Measurements from ENCODE around the gene IFNG-AS1. TPM values are rescaled to one million over a fixed set of nuclear protein-coding genes. Genes with fewer than 3 reads are reported as not detected.

Gene IFNG-AS1
- total RNA-seq, 6 experiments from 2014 or later, result not detected

GRCh38 chr12:67988601-67989021 is 636 bp upstream of the IFNG-AS1 start:
- DNase-seq, result no peak
- H3K4me3 Mint-ChIP-seq, result no peak overlapping the region
- TF ChIP-seq CTCF (IDR thresholded peaks at IDR 0.05), result no peak
- no peak overlapping the region for H3K27ac Mint-ChIP-seq
- H3K27me3 Mint-ChIP-seq (ENCODE audit: insufficient read depth), result peaks cover 17% of the 10 kb centered on the region
- H3K4me1 Mint-ChIP-seq (ENCODE audit: low read depth), result no peaks in the 10 kb centered on the region
- peaks cover 9% of the 10 kb centered on the region; the same call in 1 of the 2 replicates for H3K36me3 Mint-ChIP-seq (ENCODE audit: low read depth)
- no peaks in the 10 kb centered on the region for H3K9me3 Mint-ChIP-seq

- DNase-seq, result no peak
- Mint-ChIP-seq H3K27ac (no peak overlapping the region), H3K4me1 (ENCODE audit: low read depth) (no peaks in the 10 kb centered on the region), H3K9me3 (no peaks in the 10 kb centered on the region), H3K36me3 (ENCODE audit: low read depth) (peaks cover 9% of the 10 kb centered on the region; the same call in 1 of the 2 replicates), H3K4me3 (no peak overlapping the region), H3K27me3 (ENCODE audit: insufficient read depth) (peaks cover 17% of the 10 kb centered on the region)
- no peak for TF ChIP-seq CTCF (IDR thresholded peaks at IDR 0.05)
Measured at GRCh38 chr12:67991158-67991557, 1.9 kb downstream of the IFNG-AS1 start.

- H3K4me1 Mint-ChIP-seq (ENCODE audit: low read depth), result no peaks in the 10 kb centered on the region
Measured at GRCh38 chr12:67993143-67993542, 3.9 kb downstream of the IFNG-AS1 start.

GRCh38 chr12:67994046-67994445 is 4.8 kb downstream of the IFNG-AS1 start:
- no peaks in the 10 kb centered on the region for H3K4me1 Mint-ChIP-seq (ENCODE audit: low read depth)
- no peaks in the 10 kb centered on the region for H3K36me3 Mint-ChIP-seq (ENCODE audit: low read depth)
- TF ChIP-seq CTCF (IDR thresholded peaks at IDR 0.05), result no peak

More at GRCh38 chr12:67993143-67993542, 3.9 kb downstream of the IFNG-AS1 start:
- no peak for TF ChIP-seq CTCF (IDR thresholded peaks at IDR 0.05)
- H3K36me3 Mint-ChIP-seq (ENCODE audit: low read depth), result no peaks in the 10 kb centered on the region
- no peaks in the 10 kb centered on the region for H3K9me3 Mint-ChIP-seq
- no peak overlapping the region for H3K27ac Mint-ChIP-seq
- DNase-seq, result no peak
- H3K27me3 Mint-ChIP-seq (ENCODE audit: insufficient read depth), result peaks cover 15% of the 10 kb centered on the region
- no peak overlapping the region for H3K4me3 Mint-ChIP-seq

GRCh38 chr12:67996347-67996746 is 7.1 kb downstream of the IFNG-AS1 start:
- Mint-ChIP-seq H3K36me3 (ENCODE audit: low read depth) (no peaks in the 10 kb centered on the region), H3K4me3 (no peak overlapping the region)
- DNase-seq, result no peak

More at GRCh38 chr12:67994046-67994445, 4.8 kb downstream of the IFNG-AS1 start:
- Mint-ChIP-seq H3K4me3 (no peak overlapping the region), H3K9me3 (no peaks in the 10 kb centered on the region), H3K27me3 (ENCODE audit: insufficient read depth) (peaks cover 15% of the 10 kb centered on the region), H3K27ac (no peak overlapping the region)
- no peak for DNase-seq

More at GRCh38 chr12:67996347-67996746, 7.1 kb downstream of the IFNG-AS1 start:
- H3K9me3 Mint-ChIP-seq, result no peaks in the 10 kb centered on the region
- H3K27me3 Mint-ChIP-seq (ENCODE audit: insufficient read depth), result peaks cover 8% of the 10 kb centered on the region; the same call in 1 of the 2 replicates
- no peaks in the 10 kb centered on the region for H3K4me1 Mint-ChIP-seq (ENCODE audit: low read depth)
- H3K27ac Mint-ChIP-seq, result no peak overlapping the region
- TF ChIP-seq CTCF (IDR thresholded peaks at IDR 0.05), result no peak
